Mucosa of rectum (tissue), 2 donors: ENCODE results near the gene FBN1.
A peak's percentile ranks its signal among the peaks of the same experiment; 100 is the strongest.

Experiments
- H3K27ac ChIP-seq, 2 donors: one replicate each; pipeline ENCODE4 v1.7.0; 2013; ENCODE audit warnings: inconsistent platforms in 2 of 2, low read depth in 2 of 2, low read length in 2 of 2
- H3K27me3 ChIP-seq, 2 donors: one replicate each; pipeline ENCODE4 v1.7.0; 2013; ENCODE audit warnings: low read length in 2 of 2; ENCODE audit not compliant: control insufficient read depth in 2 of 2, insufficient read depth in 2 of 2
- H3K36me3 ChIP-seq, 2 donors: one replicate each; pipeline ENCODE4 v1.7.0; 2013; ENCODE audit warnings: low read length in 2 of 2; ENCODE audit not compliant: control insufficient read depth in 2 of 2, insufficient read depth in 2 of 2
- H3K4me1 ChIP-seq, 2 donors: one replicate each; pipeline ENCODE4 v1.7.0; 2013; ENCODE audit warnings: low read length in 2 of 2, mild to moderate bottlenecking in 1 of 2; ENCODE audit not compliant: control insufficient read depth in 2 of 2, insufficient read depth in 2 of 2
- H3K4me3 ChIP-seq, 2 donors: one replicate each; pipeline ENCODE4 v1.7.0; 2013; ENCODE audit warnings: low read length in 2 of 2
- H3K9ac ChIP-seq, 2 donors: one replicate each; pipeline ENCODE4 v1.7.0; 2013; ENCODE audit warnings: low read length in 2 of 2, low read depth in 1 of 2, mild to moderate bottlenecking in 1 of 2
- H3K9me3 ChIP-seq, 2 donors: one replicate each; pipeline ENCODE4 v1.7.0; 2013; ENCODE audit warnings: low read length in 2 of 2; ENCODE audit not compliant: control insufficient read depth in 2 of 2
- donor health status: healthy.
- donor health status: Normal muscosa, but diverticular disease.

Gene FBN1

DNA sequence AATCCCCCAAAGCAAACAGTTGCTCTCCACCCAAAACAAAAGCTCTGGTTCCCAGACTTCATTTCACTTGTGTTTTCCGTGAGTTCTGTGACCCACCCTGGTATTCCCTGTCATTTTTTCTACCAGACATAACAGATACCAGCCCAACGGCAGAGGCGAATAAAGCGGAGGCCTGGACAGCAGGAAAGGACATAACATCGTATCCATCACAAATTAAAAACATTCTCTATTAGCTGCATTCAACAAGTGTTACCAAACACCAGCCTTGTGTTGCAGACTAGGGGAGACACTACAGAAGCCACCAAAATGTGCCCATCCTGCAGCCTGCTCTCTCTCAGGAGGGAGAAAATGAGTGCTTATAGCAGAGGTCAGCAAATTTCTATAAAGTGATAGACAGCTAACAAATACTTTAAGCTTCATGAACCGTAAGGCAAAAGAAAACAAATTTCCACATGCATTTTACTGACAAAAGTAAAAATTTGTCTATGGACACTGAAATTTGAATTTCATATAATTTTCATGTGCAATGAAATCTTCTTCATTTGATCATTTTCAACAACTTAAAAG, 7.1 kb upstream of the FBN1 start:
- no peak overlapping the region for H3K4me3 ChIP-seq
- no peaks in the 10 kb centered on the region for H3K36me3 ChIP-seq
- no peaks in the 10 kb centered on the region for H3K4me1 ChIP-seq
- H3K27ac ChIP-seq, result no peak overlapping the region
- H3K9me3 ChIP-seq, result no peaks in the 10 kb centered on the region
- H3K27me3 ChIP-seq, result no peaks in the 10 kb centered on the region
- H3K9ac ChIP-seq, result no peak overlapping the region

DNA sequence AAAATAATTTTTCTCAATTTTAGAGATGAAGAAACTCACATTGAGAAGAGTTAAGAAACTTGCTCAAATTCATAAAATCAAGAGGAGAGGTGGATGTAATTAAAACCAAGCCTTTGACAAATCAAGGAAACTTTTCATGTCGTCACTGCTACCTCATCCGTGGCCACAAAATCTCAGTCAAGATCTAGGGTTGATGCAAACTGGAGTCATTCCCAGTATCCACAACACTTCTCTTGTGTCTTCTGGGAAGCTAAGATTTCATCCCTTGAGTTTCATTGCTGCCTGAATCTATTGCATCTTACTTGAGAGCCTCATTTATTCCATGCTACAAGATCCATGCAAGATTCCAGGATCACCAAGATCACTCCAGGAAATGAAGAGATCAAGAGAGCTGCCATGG, 5.4 kb upstream of the FBN1 start:
- Histone ChIP-seq H3K9me3 (no peaks in the 10 kb centered on the region), H3K27me3 (peaks cover 0 to 6% of the 10 kb centered on the region in 2 donors), H3K9ac (no peak overlapping the region), H3K4me3 (no peak overlapping the region), H3K4me1 (no peaks in the 10 kb centered on the region), H3K36me3 (no peaks in the 10 kb centered on the region), H3K27ac (no peak overlapping the region)

DNA sequence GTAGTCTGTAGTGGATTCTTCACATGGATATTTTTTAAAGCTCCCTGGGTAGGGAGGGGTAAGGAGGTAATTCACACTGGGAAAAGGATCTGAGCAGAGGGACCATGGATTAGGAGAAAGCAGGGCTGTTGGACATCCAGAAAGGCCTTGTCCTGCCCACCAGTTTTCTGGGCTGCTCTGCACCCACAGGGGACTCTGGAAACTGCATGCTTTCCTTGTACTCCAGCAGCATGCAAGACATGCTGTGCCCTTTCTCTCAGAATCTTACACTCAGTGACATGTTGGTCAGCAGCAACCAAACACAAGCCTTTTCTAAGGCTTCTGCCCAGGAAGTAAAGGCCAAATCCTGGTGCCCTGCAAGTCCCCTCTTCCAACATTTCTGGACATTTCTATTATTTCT, 2.5 kb upstream of the FBN1 start:
- no peaks in the 10 kb centered on the region for H3K36me3 ChIP-seq
- peaks cover 0 to 7% of the 10 kb centered on the region in 2 donors for H3K27me3 ChIP-seq
- H3K27ac ChIP-seq, result no peak overlapping the region
- H3K4me1 ChIP-seq, result no peaks in the 10 kb centered on the region
- no peak overlapping the region for H3K4me3 ChIP-seq
- H3K9ac ChIP-seq, result no peak overlapping the region
- H3K9me3 ChIP-seq, result no peaks in the 10 kb centered on the region

DNA sequence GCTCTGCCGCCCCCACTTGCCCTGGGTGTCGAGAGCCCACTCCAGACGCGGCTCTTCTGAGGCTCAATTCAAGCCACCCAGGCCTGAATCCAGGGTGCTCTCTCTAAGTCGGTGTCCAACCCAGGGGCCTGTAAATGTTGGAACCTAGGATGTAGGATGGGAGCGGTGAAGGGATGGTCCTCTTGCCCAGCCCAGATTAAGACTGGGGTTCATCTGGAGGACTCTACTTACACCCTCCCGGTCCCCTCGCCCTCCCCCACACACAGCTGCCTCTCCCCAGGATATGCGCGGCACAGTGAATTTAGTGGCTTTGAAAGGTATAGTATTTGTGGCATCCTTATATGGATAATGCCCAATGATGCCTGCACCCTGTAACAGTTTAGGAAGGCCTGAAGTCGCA, 822 bp upstream of the FBN1 start:
- H3K4me1 ChIP-seq, result no peaks in the 10 kb centered on the region
- H3K36me3 ChIP-seq, result no peaks in the 10 kb centered on the region
- peaks cover 0 to 7% of the 10 kb centered on the region in 2 donors for H3K27me3 ChIP-seq
- H3K4me3 ChIP-seq, result peak overlapping the region; percentile 67 to 73
- H3K9me3 ChIP-seq, result no peaks in the 10 kb centered on the region
- H3K9ac ChIP-seq, result peak overlapping the region in 1 of 2 donors; percentile 60
- peak overlapping the region; percentile 56 to 77 for H3K27ac ChIP-seq

DNA sequence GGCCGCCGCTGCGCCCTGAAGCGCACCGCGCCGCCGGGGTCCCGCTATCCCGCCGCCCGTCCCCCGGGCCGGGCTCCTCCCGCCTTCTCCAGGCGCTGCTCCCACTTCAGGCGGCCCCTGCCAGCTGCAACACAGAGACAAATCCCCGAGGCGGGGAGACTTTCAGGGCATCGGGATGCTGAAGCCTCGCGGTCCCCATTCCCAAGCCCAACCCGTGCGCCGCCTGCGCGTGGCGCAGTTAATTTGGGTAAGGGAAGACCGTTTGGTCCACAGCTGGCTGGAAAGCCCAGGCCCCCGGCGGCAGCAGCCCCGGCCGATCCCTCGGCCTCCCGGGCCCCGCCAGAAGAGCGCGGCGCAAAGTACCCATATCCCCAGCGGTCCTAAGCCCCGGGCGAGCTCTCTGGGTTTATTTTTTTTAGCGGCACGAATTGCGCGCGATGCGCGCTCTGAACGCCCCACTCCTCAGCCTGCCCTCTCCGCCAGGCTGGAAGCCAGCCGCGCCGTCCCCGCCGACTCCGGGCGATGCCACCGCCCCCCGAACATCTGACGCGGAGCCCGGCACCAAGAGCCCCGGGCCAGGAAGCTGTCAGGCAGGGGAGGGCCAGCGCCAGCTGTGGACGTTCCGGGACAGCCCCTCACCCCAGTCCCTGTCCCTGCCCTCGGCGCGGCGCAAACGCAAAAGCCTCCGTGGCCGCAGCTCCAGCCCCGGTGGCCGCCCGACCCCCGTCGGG, 517 bp downstream of the FBN1 start:
- Histone ChIP-seq H3K27me3 (peaks cover 0 to 7% of the 10 kb centered on the region in 2 donors), H3K9ac (peak overlapping the region in 1 of 2 donors; percentile 68), H3K4me3 (peak overlapping the region; percentile 67 to 73), H3K36me3 (no peaks in the 10 kb centered on the region), H3K27ac (peak overlapping the region; percentile 56 to 77), H3K4me1 (no peaks in the 10 kb centered on the region), H3K9me3 (no peaks in the 10 kb centered on the region)

DNA sequence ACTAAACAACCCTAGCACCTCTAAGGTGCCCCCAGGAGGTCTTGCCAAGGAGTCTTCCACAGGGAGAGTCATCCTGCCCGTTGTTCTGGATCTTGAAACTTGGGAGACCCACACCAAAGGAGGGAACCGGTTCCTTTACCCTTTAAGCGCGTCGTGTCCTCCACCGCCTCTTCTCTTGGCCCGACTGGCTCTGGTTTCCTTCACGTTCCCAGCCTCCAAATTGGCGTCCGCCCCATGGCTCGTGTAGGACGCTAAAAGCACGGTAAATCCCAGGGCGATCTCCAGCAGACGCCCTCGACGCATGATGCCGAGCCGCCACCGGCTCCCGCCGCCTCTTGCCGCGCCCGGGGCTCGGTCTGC, 1.1 kb downstream of the FBN1 start:
- H3K9ac ChIP-seq, result peak overlapping the region in 1 of 2 donors; percentile 68
- H3K27me3 ChIP-seq, result peaks cover 0 to 7% of the 10 kb centered on the region in 2 donors
- no peaks in the 10 kb centered on the region for H3K9me3 ChIP-seq
- H3K4me1 ChIP-seq, result no peaks in the 10 kb centered on the region
- H3K27ac ChIP-seq, result peak overlapping the region; percentile 56 to 77
- H3K36me3 ChIP-seq, result no peaks in the 10 kb centered on the region
- peak overlapping the region; percentile 67 to 73 for H3K4me3 ChIP-seq

DNA sequence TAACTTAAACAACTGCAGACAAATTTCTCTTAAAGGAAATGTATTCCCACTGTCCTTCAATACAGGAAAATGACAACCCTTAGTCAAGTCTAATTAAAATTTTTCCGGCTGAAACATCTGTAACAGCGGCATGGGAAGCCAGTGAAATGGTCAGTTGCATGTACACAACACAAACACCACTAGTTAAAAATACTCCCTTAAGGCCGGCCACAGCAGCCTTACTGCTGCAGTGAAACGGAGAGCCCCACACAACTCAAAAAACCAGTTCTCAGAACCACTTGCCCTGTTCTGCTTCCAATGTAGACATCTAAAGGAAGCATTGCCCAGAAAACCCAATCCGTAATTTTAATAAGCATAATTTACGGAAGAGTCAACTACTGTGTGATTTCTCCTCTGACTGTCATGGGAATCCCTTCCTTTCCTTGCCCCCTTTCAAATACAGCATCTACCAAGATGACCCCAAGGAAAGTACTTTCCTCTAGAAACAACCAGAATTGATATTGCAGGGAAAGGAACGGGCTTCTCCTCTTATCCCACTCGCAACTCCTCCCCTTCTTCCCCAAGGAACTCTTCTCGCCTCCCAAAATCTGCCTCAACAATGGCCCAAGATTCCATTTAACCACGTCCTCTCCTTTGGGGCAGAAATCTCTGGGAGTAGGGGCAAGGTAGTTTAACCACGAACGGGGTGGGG, 1.6 kb downstream of the FBN1 start:
- no peaks in the 10 kb centered on the region for H3K4me1 ChIP-seq
- no peaks in the 10 kb centered on the region for H3K9me3 ChIP-seq
- peak overlapping the region in 1 of 2 donors; percentile 68 for H3K9ac ChIP-seq
- H3K27me3 ChIP-seq, result peaks cover 0 to 7% of the 10 kb centered on the region in 2 donors
- H3K27ac ChIP-seq, result peak overlapping the region; percentile 56 to 77
- H3K4me3 ChIP-seq, result peak overlapping the region; percentile 67 to 73
- no peaks in the 10 kb centered on the region for H3K36me3 ChIP-seq

DNA sequence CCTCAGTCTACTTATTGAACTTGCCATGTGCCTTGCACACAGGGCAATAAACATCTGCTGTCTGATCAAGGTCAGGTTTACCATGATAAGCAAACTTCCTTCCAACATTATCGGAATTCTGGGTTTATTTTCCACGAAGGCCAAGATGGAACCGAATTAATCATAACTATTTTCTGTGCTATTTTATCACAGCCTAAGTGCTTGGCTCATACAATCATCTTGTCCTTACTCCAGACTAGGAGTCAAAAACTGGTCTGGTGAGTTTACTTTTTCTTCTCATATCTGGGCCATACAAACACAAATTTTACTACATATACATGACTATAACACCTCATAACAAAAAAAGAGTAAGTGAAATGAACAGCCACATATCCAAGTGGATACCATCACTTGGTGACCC, 2.3 kb downstream of the FBN1 start:
- no peak overlapping the region for H3K4me3 ChIP-seq
- peaks cover 0 to 7% of the 10 kb centered on the region in 2 donors for H3K27me3 ChIP-seq
- H3K27ac ChIP-seq, result peak overlapping the region in 1 of 2 donors; percentile 9
- H3K36me3 ChIP-seq, result no peaks in the 10 kb centered on the region
- no peaks in the 10 kb centered on the region for H3K4me1 ChIP-seq
- H3K9ac ChIP-seq, result no peak overlapping the region
- H3K9me3 ChIP-seq, result no peaks in the 10 kb centered on the region

DNA sequence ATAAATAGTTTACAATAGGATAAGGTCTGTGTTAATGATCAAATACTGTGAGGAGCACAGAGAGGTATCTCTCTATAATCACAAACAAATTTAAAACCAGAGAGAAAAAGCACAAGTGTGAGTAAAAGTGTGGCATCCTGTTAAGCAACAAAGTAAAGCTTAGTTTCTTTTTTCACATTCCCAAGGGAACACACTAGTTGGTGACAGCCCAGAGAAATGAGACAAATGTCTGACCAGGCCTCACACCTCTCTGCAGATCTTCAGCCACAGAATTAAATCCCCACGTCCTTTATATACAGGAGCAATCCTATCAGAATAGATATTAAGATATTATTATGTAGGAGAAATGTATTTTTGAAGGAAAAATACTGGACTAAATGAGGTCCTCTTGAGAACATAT, 2.7 kb downstream of the FBN1 start:
- Histone ChIP-seq H3K36me3 (no peaks in the 10 kb centered on the region), H3K4me1 (no peaks in the 10 kb centered on the region), H3K9ac (no peak overlapping the region), H3K27me3 (peaks cover 0 to 7% of the 10 kb centered on the region in 2 donors), H3K9me3 (no peaks in the 10 kb centered on the region), H3K4me3 (no peak overlapping the region), H3K27ac (no peak overlapping the region)

DNA sequence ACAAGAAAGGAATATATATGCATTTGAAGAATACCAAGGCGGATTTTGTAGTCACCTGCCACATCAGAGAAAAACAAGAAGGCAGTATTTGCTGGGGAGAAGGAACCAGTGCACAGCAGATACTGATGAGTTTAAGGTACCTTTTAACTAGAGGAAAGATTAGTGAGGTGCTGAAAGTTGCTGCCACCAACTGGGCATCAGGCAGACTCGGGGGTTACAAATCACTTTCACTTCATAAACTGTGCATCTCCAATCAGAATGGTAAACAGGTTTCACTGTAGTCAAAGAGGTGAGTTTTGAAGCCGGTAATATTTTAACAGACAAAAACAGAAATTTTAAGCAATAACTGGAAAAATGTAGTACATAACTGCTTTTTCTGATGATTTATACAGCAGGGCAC, 4.1 kb downstream of the FBN1 start:
- Histone ChIP-seq H3K27ac (no peak overlapping the region), H3K4me1 (no peaks in the 10 kb centered on the region), H3K36me3 (no peaks in the 10 kb centered on the region), H3K27me3 (peaks cover 0 to 6% of the 10 kb centered on the region in 2 donors), H3K4me3 (no peak overlapping the region), H3K9me3 (no peaks in the 10 kb centered on the region), H3K9ac (no peak overlapping the region)
